ENCODE measurements around the gene ZCWPW1.
"Not testable (repeated sequence)": the region's sequence is repeated elsewhere in the genome, so short reads cannot be mapped to it uniquely, and the experiment has no call there.

The ZCWPW1 gene

GRCh38 chr7:100449190-100449795 is 20.8 kb upstream of the ZCWPW1 start:
- H3K4me1 ChIP-seq (ENCODE audit: control insufficient read depth, insufficient read depth, low read length) = peaks cover 25% of the 10 kb centered on the region
- no peak overlapping the region for H3K4me3 ChIP-seq (ENCODE audit: low read length)
- no peaks in the 10 kb centered on the region for H3K27me3 ChIP-seq (ENCODE audit: control insufficient read depth, insufficient read depth, low read length)
- no peaks in the 10 kb centered on the region for H3K36me3 ChIP-seq (ENCODE audit: insufficient read depth, low read length)
- H3K9ac ChIP-seq (ENCODE audit: low read depth, low read length) = no peak overlapping the region
- no peak overlapping the region for H3K4me2 ChIP-seq (ENCODE audit: low read length)
- no peaks in the 10 kb centered on the region for H3K9me3 ChIP-seq (replicated peaks; ENCODE audit: low read length)

GRCh38 chr7:100447363-100447762 is 18.9 kb upstream of the ZCWPW1 start:
- not testable (repeated sequence) for H3K9me3 ChIP-seq (replicated peaks; ENCODE audit: low read length); H3K36me3 ChIP-seq (ENCODE audit: insufficient read depth, low read length); H3K27me3 ChIP-seq (ENCODE audit: control insufficient read depth, insufficient read depth, low read length); H3K4me3 ChIP-seq (ENCODE audit: low read length); H3K9ac ChIP-seq (ENCODE audit: low read depth, low read length); H3K4me2 ChIP-seq (ENCODE audit: low read length)
- peaks cover 33% of the 10 kb centered on the region for H3K4me1 ChIP-seq (ENCODE audit: control insufficient read depth, insufficient read depth, low read length)

GRCh38 chr7:100446040-100446439 is 17.5 kb upstream of the ZCWPW1 start:
- H3K9ac ChIP-seq (ENCODE audit: low read depth, low read length) = no peak overlapping the region

GRCh38 chr7:100444311-100445278 is 16.1 kb upstream of the ZCWPW1 start:
- peak overlapping the region; percentile 19 for H3K4me2 ChIP-seq (ENCODE audit: low read length)
- H3K9me3 ChIP-seq (replicated peaks; ENCODE audit: low read length) = no peaks in the 10 kb centered on the region
- no peak overlapping the region for H3K4me3 ChIP-seq (ENCODE audit: low read length)
- no peaks in the 10 kb centered on the region for H3K36me3 ChIP-seq (ENCODE audit: insufficient read depth, low read length)
- H3K4me1 ChIP-seq (ENCODE audit: control insufficient read depth, insufficient read depth, low read length) = peaks cover 33% of the 10 kb centered on the region
- no peaks in the 10 kb centered on the region for H3K27me3 ChIP-seq (ENCODE audit: control insufficient read depth, insufficient read depth, low read length)
- H3K9ac ChIP-seq (ENCODE audit: low read depth, low read length) = peak overlapping the region; percentile 19

More at GRCh38 chr7:100446040-100446439, 17.5 kb upstream of the ZCWPW1 start:
- Histone ChIP-seq H3K27me3 (ENCODE audit: control insufficient read depth, insufficient read depth, low read length) (no peaks in the 10 kb centered on the region), H3K9me3 (replicated peaks; ENCODE audit: low read length) (no peaks in the 10 kb centered on the region), H3K36me3 (ENCODE audit: insufficient read depth, low read length) (no peaks in the 10 kb centered on the region), H3K4me1 (ENCODE audit: control insufficient read depth, insufficient read depth, low read length) (peaks cover 33% of the 10 kb centered on the region), H3K4me2 (ENCODE audit: low read length) (no peak overlapping the region), H3K4me3 (ENCODE audit: low read length) (no peak overlapping the region)

GRCh38 chr7:100443096-100443840 is 14.8 kb upstream of the ZCWPW1 start:
- Histone ChIP-seq H3K27me3 (ENCODE audit: control insufficient read depth, insufficient read depth, low read length) (no peaks in the 10 kb centered on the region), H3K9me3 (replicated peaks; ENCODE audit: low read length) (no peaks in the 10 kb centered on the region), H3K4me1 (ENCODE audit: control insufficient read depth, insufficient read depth, low read length) (peaks cover 40% of the 10 kb centered on the region), H3K4me2 (ENCODE audit: low read length) (no peak overlapping the region), H3K9ac (ENCODE audit: low read depth, low read length) (no peak overlapping the region), H3K36me3 (ENCODE audit: insufficient read depth, low read length) (no peaks in the 10 kb centered on the region), H3K4me3 (ENCODE audit: low read length) (no peak overlapping the region)

GRCh38 chr7:100441641-100442535 is 13.4 kb upstream of the ZCWPW1 start:
- no peaks in the 10 kb centered on the region for H3K36me3 ChIP-seq (ENCODE audit: insufficient read depth, low read length)
- H3K9me3 ChIP-seq (replicated peaks; ENCODE audit: low read length) = no peaks in the 10 kb centered on the region
- H3K4me3 ChIP-seq (ENCODE audit: low read length) = no peak overlapping the region
- peaks cover 43% of the 10 kb centered on the region for H3K4me1 ChIP-seq (ENCODE audit: control insufficient read depth, insufficient read depth, low read length)
- H3K4me2 ChIP-seq (ENCODE audit: low read length) = no peak overlapping the region
- H3K9ac ChIP-seq (ENCODE audit: low read depth, low read length) = no peak overlapping the region
- no peaks in the 10 kb centered on the region for H3K27me3 ChIP-seq (ENCODE audit: control insufficient read depth, insufficient read depth, low read length)

- not testable (repeated sequence) for H3K4me3 ChIP-seq (ENCODE audit: low read length); H3K36me3 ChIP-seq (ENCODE audit: insufficient read depth, low read length); H3K9me3 ChIP-seq (replicated peaks; ENCODE audit: low read length); H3K27me3 ChIP-seq (ENCODE audit: control insufficient read depth, insufficient read depth, low read length); H3K4me2 ChIP-seq (ENCODE audit: low read length)
- H3K4me1 ChIP-seq (ENCODE audit: control insufficient read depth, insufficient read depth, low read length) = peaks cover 32% of the 10 kb centered on the region
- H3K9ac ChIP-seq (ENCODE audit: low read depth, low read length) = peak overlapping the region; percentile 34
Measured at GRCh38 chr7:100439244-100439643, 10.7 kb upstream of the ZCWPW1 start.

- Histone ChIP-seq H3K4me1 (ENCODE audit: control insufficient read depth, insufficient read depth, low read length) (peaks cover 27% of the 10 kb centered on the region), H3K36me3 (ENCODE audit: insufficient read depth, low read length) (peaks cover 12% of the 10 kb centered on the region)
- H3K27me3 ChIP-seq (ENCODE audit: control insufficient read depth, insufficient read depth, low read length); H3K4me2 ChIP-seq (ENCODE audit: low read length); H3K9me3 ChIP-seq (replicated peaks; ENCODE audit: low read length); H3K4me3 ChIP-seq (ENCODE audit: low read length); H3K9ac ChIP-seq (ENCODE audit: low read depth, low read length): not testable (repeated sequence)
Measured at GRCh38 chr7:100438731-100439130, 10.2 kb upstream of the ZCWPW1 start.

- Histone ChIP-seq H3K36me3 (ENCODE audit: insufficient read depth, low read length) (peaks cover 17% of the 10 kb centered on the region), H3K9me3 (replicated peaks; ENCODE audit: low read length) (no peaks in the 10 kb centered on the region), H3K4me2 (ENCODE audit: low read length) (no peak overlapping the region), H3K4me3 (ENCODE audit: low read length) (no peak overlapping the region), H3K4me1 (ENCODE audit: control insufficient read depth, insufficient read depth, low read length) (peaks cover 24% of the 10 kb centered on the region), H3K9ac (ENCODE audit: low read depth, low read length) (no peak overlapping the region), H3K27me3 (ENCODE audit: control insufficient read depth, insufficient read depth, low read length) (no peaks in the 10 kb centered on the region)
Measured at GRCh38 chr7:100438172-100438571, 9.7 kb upstream of the ZCWPW1 start.

GRCh38 chr7:100437150-100438100 is 8.9 kb upstream of the ZCWPW1 start:
- H3K4me1 ChIP-seq (ENCODE audit: control insufficient read depth, insufficient read depth, low read length) = peaks cover 28% of the 10 kb centered on the region
- H3K4me2 ChIP-seq (ENCODE audit: low read length) = peak overlapping the region; percentile 98
- peak overlapping the region; percentile 91 for H3K9ac ChIP-seq (ENCODE audit: low read depth, low read length)
- H3K36me3 ChIP-seq (ENCODE audit: insufficient read depth, low read length) = peaks cover 25% of the 10 kb centered on the region
- no peak overlapping the region for H3K4me3 ChIP-seq (ENCODE audit: low read length)
- H3K27me3 ChIP-seq (ENCODE audit: control insufficient read depth, insufficient read depth, low read length) = no peaks in the 10 kb centered on the region
- no peaks in the 10 kb centered on the region for H3K9me3 ChIP-seq (replicated peaks; ENCODE audit: low read length)
